Transverse colon (tissue), 4 donors: ENCODE data around the gene KCTD5.

Experiments
- CTCF ChIP-seq, 5 experiments: fragments of 200-600 bp in 3 of 5; fragments of 450-650 bp in 2 of 5; sonication (generic) in 3 of 5; IDR thresholded peaks; 1 replicate in 2 of 5; 2 replicates in 3 of 5; pipeline ENCODE4 v1.5.1; 2016 to 2017; ENCODE audit warnings: antibody characterized with exemption in 5 of 5, inconsistent platforms in 3 of 5, mild to moderate bottlenecking in 2 of 5, moderate library complexity in 1 of 5
- EP300 ChIP-seq: sonication (generic); formaldehyde crosslinking; IDR thresholded peaks from one replicate; pipeline ENCODE4 v1.6.1; 2017; ENCODE audit warnings: antibody characterized with exemption, low read depth
- POLR2A ChIP-seq: fragments of 450-650 bp; IDR thresholded peaks from one replicate; pipeline ENCODE4 v1.6.1; 2016; ENCODE audit warnings: antibody characterized with exemption, mild to moderate bottlenecking, moderate library complexity
- POLR2AphosphoS5 ChIP-seq, 3 donors: sonication (generic); formaldehyde crosslinking; IDR thresholded peaks; one replicate each; pipeline ENCODE4 v1.6.1; 2016; ENCODE audit warnings: antibody characterized with exemption in 3 of 3

DNA sequence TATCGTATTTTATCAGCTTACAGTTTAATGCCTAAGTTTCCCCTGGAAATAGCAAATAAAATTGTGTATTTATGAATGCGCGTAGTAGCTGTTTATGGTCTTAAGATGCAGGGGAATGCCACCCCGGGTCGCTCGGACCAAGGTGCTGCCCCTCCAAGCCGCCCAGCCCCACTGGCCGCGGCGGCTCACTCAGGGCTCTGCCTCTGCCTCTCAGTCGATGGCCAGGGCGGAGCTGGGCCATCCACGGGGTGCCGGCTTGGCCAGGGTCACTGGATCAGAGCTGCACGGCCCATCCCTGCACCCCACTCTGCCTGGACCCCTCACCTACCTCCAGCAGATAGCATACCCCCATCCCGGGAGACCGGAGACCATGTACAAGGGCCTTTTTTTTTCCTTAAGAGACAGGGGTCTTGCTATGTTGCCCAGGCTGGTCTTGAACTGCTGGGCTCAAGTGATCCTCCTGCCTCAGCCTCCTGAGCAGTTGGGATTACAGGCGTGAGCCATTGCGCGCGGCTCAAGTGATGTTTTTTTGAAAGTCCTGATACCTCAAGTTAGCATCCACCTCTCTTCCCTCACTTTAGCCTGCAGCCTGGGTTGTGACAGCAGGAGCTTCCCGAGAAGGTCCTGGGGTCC, 26.7 kb downstream of the KCTD5 start:
- TF ChIP-seq POLR2A (no peak), CTCF (IDR thresholded peaks at IDR 0.05) (no peak), EP300 (no peak), POLR2AphosphoS5 (IDR thresholded peaks at IDR 0.05) (no peak)
